K562 (cell line): ENCODE measurements around the gene MARK2. TPM values are rescaled to one million over a fixed set of nuclear protein-coding genes. Genes with fewer than 3 reads are reported as not detected.

Experiments
- ATAC-seq: fragments of 200-7000 bp; cut with Tn5 transposase; 3 replicates; pipeline ENCODE4 v1.9.1; 2020; ENCODE audit warnings: moderate library complexity
- BruUV-seq: library from RNA; stranded (reverse); fragments of 400-500 nt; replicated peaks from 2 replicates; lab custom pipeline; 2021; lab: Mats Ljungman, UMichigan
- CTCF ChIA-PET: fragments of 300-600 bp; formaldehyde crosslinking; extraction: SDS; loops from one replicate; lab custom pipeline; 2021; ENCODE audit warnings: low intra/inter-chr PET ratio; lab: Yijun Ruan, JAX
- POLR2A ChIA-PET: fragments of 300-600, 350-650 bp; sonication (Branson Sonifier 250); formaldehyde crosslinking; extraction: SDS; loops from one replicate; lab custom pipeline; 2021; ENCODE audit warnings: antibody characterized with exemption, inconsistent platforms; lab: Yijun Ruan, JAX
- DNase-seq, 4 experiments: peaks; one replicate each; pipeline versions ENCODE4 v3.0.0 to v3.0.0-alpha.2; 2011 to 2018; ENCODE audit warnings: low spot score in 3 of 4, mixed read lengths in 3 of 4; ENCODE audit errors: extremely low read depth in 1 of 4
- FAIRE-seq: peaks from 2 replicates; lab custom pipeline; 2011; peaks lifted over from hg19 to GRCh38; lab: Jason Lieb, UNC
- H2AFZ ChIP-seq: 2 replicates; pipeline ENCODE4 v1.6.0; 2011; ENCODE audit warnings: low read depth, low read length, control low read depth, inconsistent platforms
- H3K27ac ChIP-seq: fragments of 200-600 bp; 3 replicates; pipeline ENCODE4 v1.8.0; 2011; ENCODE audit warnings: low read depth, mild to moderate bottlenecking, control low read depth, inconsistent platforms, low read length, moderate library complexity, mixed read lengths; ENCODE audit errors: extremely low read depth
- H3K27me3 ChIP-seq, 2 experiments: fragments of 300-600 bp in 1 of 2; 2 replicates in 1 of 2; 3 replicates in 1 of 2; pipeline versions ENCODE4 v1.6.0 to v1.8.0; 2011; ENCODE audit warnings: inconsistent platforms in 2 of 2, low read length in 2 of 2, mild to moderate bottlenecking in 1 of 2, mixed read lengths in 1 of 2, moderate library complexity in 1 of 2; ENCODE audit not compliant: control insufficient read depth in 2 of 2, insufficient read depth in 2 of 2
- H3K36me3 ChIP-seq: fragments of 300-600 bp; 3 replicates; pipeline ENCODE4 v1.8.0; 2011; ENCODE audit warnings: mild to moderate bottlenecking, low read length, inconsistent platforms; ENCODE audit not compliant: control insufficient read depth, insufficient read depth
- H3K4me1 ChIP-seq, 2 experiments: fragments of 200-600 bp in 1 of 2; replicated peaks in 1 of 2; 2 replicates in 1 of 2; 3 replicates in 1 of 2; pipeline versions ENCODE4 v1.5.1 to v1.8.0; 2011; ENCODE audit warnings: inconsistent platforms in 2 of 2, low read length in 2 of 2, mild to moderate bottlenecking in 1 of 2, mixed read lengths in 1 of 2, moderate library complexity in 1 of 2; ENCODE audit not compliant: control insufficient read depth in 2 of 2, insufficient read depth in 2 of 2
- H3K4me2 ChIP-seq: 2 replicates; pipeline ENCODE4 v1.6.1; 2011; ENCODE audit warnings: low read length, control low read depth, inconsistent platforms, mixed read lengths; ENCODE audit not compliant: insufficient read depth
- H3K4me3 ChIP-seq: fragments of 200-600 bp; sonication (generic), shearing (Covaris generic); 2 replicates; pipeline ENCODE4 v1.5.1; 2016; ENCODE audit warnings: control low read depth, inconsistent platforms
- H3K79me2 ChIP-seq: fragments of 200-600 bp; 3 replicates; pipeline ENCODE4 v1.8.0; 2011; ENCODE audit warnings: low read length, inconsistent platforms; ENCODE audit not compliant: control insufficient read depth, insufficient read depth
- H3K9ac ChIP-seq, 2 experiments: 2 replicates each; pipeline versions ENCODE4 v1.6.0 to v1.6.1; 2011; ENCODE audit warnings: low read depth in 2 of 2, low read length in 2 of 2, control low read depth in 1 of 2, inconsistent platforms in 1 of 2, mild to moderate bottlenecking in 1 of 2, mixed read lengths in 1 of 2; ENCODE audit not compliant: insufficient read depth in 1 of 2
- H3K9me1 ChIP-seq: one replicate; pipeline ENCODE4 v1.6.0; 2011; ENCODE audit warnings: inconsistent platforms, mild to moderate bottlenecking, low read length, moderate library complexity; ENCODE audit not compliant: control insufficient read depth, insufficient read depth
- H3K9me3 ChIP-seq: replicated peaks from 2 replicates; pipeline ENCODE4 v1.5.1; 2011; ENCODE audit warnings: low read depth, low read length, inconsistent platforms; ENCODE audit not compliant: control insufficient read depth, insufficient read depth
- H4K20me1 ChIP-seq: replicated peaks from 2 replicates; pipeline ENCODE4 v1.6.1; 2011; ENCODE audit warnings: low read length, inconsistent platforms, mixed read lengths; ENCODE audit not compliant: control insufficient read depth, insufficient read depth
- ATF1 ChIP-seq, 2 experiments: fragments of 450-650 bp in 1 of 2; IDR thresholded peaks; 2 replicates each; pipeline ENCODE4 v1.6.1; 2016; ENCODE audit warnings: missing compliant biosample characterization in 1 of 2, missing genetic modification characterization in 1 of 2
- BRD9 ChIP-seq: fragments of 450-650 bp; IDR thresholded peaks from 2 replicates; pipeline ENCODE4 v1.6.1; 2018; ENCODE audit warnings: low read depth; ENCODE audit not compliant: partially characterized antibody
- CREB3 ChIP-seq: fragments of 450-650 bp; conservative IDR thresholded peaks from 2 replicates; pipeline ENCODE4 v1.6.1; 2016; ENCODE audit warnings: missing genetic modification characterization, low read depth, mild to moderate bottlenecking, missing compliant biosample characterization, moderate library complexity
- CREBBP ChIP-seq: IDR thresholded peaks from one replicate; pipeline ENCODE4 v1.6.1; 2012; ENCODE audit warnings: low read depth, mild to moderate bottlenecking, control low read depth, inconsistent platforms, low read length
- DNMT1 ChIP-seq: fragments of 450-650 bp; IDR thresholded peaks from 2 replicates; pipeline ENCODE4 v1.6.1; 2016; ENCODE audit warnings: antibody characterized with exemption, mild to moderate bottlenecking
- NCOA6 ChIP-seq: fragments of 450-650 bp; IDR thresholded peaks from 2 replicates; pipeline ENCODE4 v1.6.1; 2017; ENCODE audit warnings: mild to moderate bottlenecking
- POLR2G ChIP-seq: fragments of 200-400 bp; formaldehyde crosslinking; IDR thresholded peaks from 2 replicates; pipeline ENCODE4 v1.6.1; 2017; ENCODE audit warnings: low read depth, mild to moderate bottlenecking, antibody characterized with exemption, low read length, moderate library complexity
- SIN3A ChIP-seq, 2 experiments: fragments of 150-350 bp in 1 of 2; IDR thresholded peaks; 2 replicates each; pipeline ENCODE4 v1.6.1; 2011 to 2016; ENCODE audit warnings: borderline replicate concordance in 2 of 2, low read depth in 2 of 2, low read length in 2 of 2, mild to moderate bottlenecking in 2 of 2, moderate library complexity in 2 of 2; ENCODE audit not compliant: control insufficient read depth in 1 of 2
- SMAD3 ChIP-seq: fragments of 450-650 bp; formaldehyde crosslinking; conservative IDR thresholded peaks from 2 replicates; pipeline ENCODE4 v1.4.0; 2020; ENCODE audit warnings: mild to moderate bottlenecking
- TEAD2 ChIP-seq: fragments of 450-650 bp; IDR thresholded peaks from 2 replicates; pipeline ENCODE4 v1.6.1; 2016; ENCODE audit warnings: missing genetic modification characterization, control low read depth, missing compliant biosample characterization
- TSC22D4 ChIP-seq: fragments of 450-650 bp; IDR thresholded peaks from 2 replicates; pipeline ENCODE4 v1.6.1; 2016; ENCODE audit warnings: missing genetic modification characterization, missing biosample characterization, control low read depth
- XRCC4 ChIP-seq: IDR thresholded peaks from one replicate; pipeline ENCODE4 v1.6.1; 2011; ENCODE audit not compliant: insufficient read depth, insufficient read length; ENCODE audit errors: extremely low read depth
- YBX1 ChIP-seq: fragments of 450-650 bp; IDR thresholded peaks from 2 replicates; pipeline ENCODE4 v1.7.1; 2016; ENCODE audit warnings: mild to moderate bottlenecking
- ZNF124 ChIP-seq: sonication (generic); formaldehyde crosslinking; IDR thresholded peaks from 2 replicates; pipeline ENCODE4 v1.8.1; 2022; ENCODE audit warnings: missing genetic modification reagents
- ZNF23 ChIP-seq: fragments of 250-450 bp; sonication (Bioruptor Pico); IDR thresholded peaks from 2 replicates; pipeline ENCODE4 v1.4.0; 2020; ENCODE audit warnings: mild to moderate bottlenecking
- ZNF354B ChIP-seq: fragments of 250-450 bp; sonication (Bioruptor Pico); IDR thresholded peaks from 2 replicates; pipeline ENCODE4 v1.4.0; 2020
- ZNF77 ChIP-seq: fragments of 250-450 bp; sonication (Bioruptor Pico); IDR thresholded peaks from 2 replicates; pipeline ENCODE4 v1.5.0; 2020
- ZNF780A ChIP-seq: fragments of 250-450 bp; sonication (Bioruptor Pico); IDR thresholded peaks from 2 replicates; pipeline ENCODE4 v1.5.0; 2021; ENCODE audit warnings: mild to moderate bottlenecking
- WGBS: fragments of 100-300 bp; shearing (Covaris generic); methylation state at CpG from one replicate; pipeline ENCODE4 v1.1.6; 2016; ENCODE audit warnings: low coverage, mixed read lengths; ENCODE audit not compliant: insufficient coverage; ENCODE audit errors: missing lambda C conversion rate; 5-methylcytosine and 5-hydroxymethylcytosine counted together
- in situ Hi-C: fragments of 300-500 bp; cut with MboI; formaldehyde crosslinking; loops from 4 replicates; pipeline ENCODE4 v1.15.0; 2018; ENCODE audit warnings: inconsistent platforms, mixed read lengths
- intact Hi-C: fragments of 100-400 bp; cut with micrococcal nuclease; formaldehyde crosslinking; loops from 2 replicates; pipeline ENCODE4 v1.14.2; 2022
- polyA plus RNA-seq, 8 experiments: library from polyadenylated mRNA; depleted of rRNA in 4 of 8; stranded (reverse) in 5 of 8; unstranded in 3 of 8; fragments of >200 nt; fragmentation: Nextera tagmentation in 2 of 8; fragmentation: Illumina TruSeq in 1 of 8; extraction: Ambion mirVana in 2 of 8; extraction: Trizol in 1 of 8; gene quantifications; 2 replicates each; pipeline versions ENCODE4 v1.2.1 to v1.2.3, GENCODE V29; 2011 to 2014; ENCODE audit warnings: inconsistent platforms in 1 of 8, missing spikeins in 1 of 8
- total RNA-seq, 7 experiments: library from RNA; depleted of rRNA in 6 of 7; stranded (reverse); fragments of >200 nt in 6 of 7; fragmentation: Illumina TruSeq in 2 of 7; extraction: Trizol in 2 of 7; gene quantifications; 2 replicates each; pipeline versions ENCODE4 v1.2.1 to v1.2.3, GENCODE V29; 2011 to 2021; ENCODE audit warnings: low replicate concordance in 1 of 7

MARK2 gene
- total and polyA plus RNA-seq, 9 of the 15 experiments (the other 6 are each of a cell fraction or from before 2014, with no cell fraction given), result 0.32 to 43.5 (median 15.1) TPM

GRCh38 chr11:63942803-63943202, 103.9 kb downstream of the MARK2 start:
- no peaks in the 10 kb centered on the region for H3K9me3 ChIP-seq
- POLR2A ChIA-PET, result interaction anchor here (0.5 to 1.7 kb wide), 4 partner anchors 12 to 1555 kb away, joined by 3 to 6 read pairs (median 3); partner anchors contain the start of gene COX8A
- DNase-seq (peak in 1 of 4 experiments; percentile 6), FAIRE-seq (no peak), ATAC-seq (no peak)
- no peaks in the 10 kb centered on the region for H3K27me3 ChIP-seq
- peak overlapping the region in 1 of 2 experiments; percentile 39; a peak in 2 of 4 replicates for H3K9ac ChIP-seq
- H3K79me2 ChIP-seq, result peaks cover 67% of the 10 kb centered on the region
- CTCF ChIA-PET, result no interaction called here
- 84% methylated on average over 3 of the region's 3 CpGs for WGBS
- H3K4me2 ChIP-seq, result no peak overlapping the region
- no peak overlapping the region for H3K27ac ChIP-seq
- peaks cover 60% of the 10 kb centered on the region for H3K36me3 ChIP-seq
- peaks cover 51 to 57% of the 10 kb centered on the region in 2 experiments for H3K4me1 ChIP-seq
- H3K9me1 ChIP-seq, result peaks cover 4% of the 10 kb centered on the region
- no peak overlapping the region for H2AFZ ChIP-seq
- in situ Hi-C loops, result loop anchor here (10.0 kb wide), 1 partner anchor 108 kb away; the partner anchor contains the start of gene MARK2
- TF ChIP-seq XRCC4 (no peak), BRD9 (no peak), ZNF780A (CRISPR knock-in tag) (no peak), TSC22D4 (tag) (no peak), ZNF77 (no peak), ZNF23 (CRISPR knock-in tag) (no peak), YBX1 (no peak), CREBBP (no peak), CREB3 (tag) (no peak), SIN3A (IDR thresholded peaks at IDR 0.05; ENCODE audit: borderline replicate concordance in 2 of 2, control insufficient read depth in 1 of 2, low read depth in 2 of 2, low read length in 2 of 2) (no peak), POLR2G (no peak), ZNF354B (CRISPR knock-in tag) (no peak), SMAD3 (no peak), DNMT1 (no peak), ATF1 (CRISPR knock-in tag; IDR thresholded peaks at IDR 0.05) (no peak), ATF1 (tag; IDR thresholded peaks at IDR 0.05) (no peak), TEAD2 (no peak), NCOA6 (no peak), ZNF124 (CRISPR knock-in tag) (no peak)
- H4K20me1 ChIP-seq, result peaks cover 15% of the 10 kb centered on the region; the same call in 1 of the 2 replicates
- no TSS peak for BruUV-seq
- H3K4me3 ChIP-seq, result no peak overlapping the region
- intact Hi-C loops, result no loop called here
